ENCODE data around the gene LAPTM5.
"Not testable (repeated sequence)": the region's sequence is repeated elsewhere in the genome, so short reads cannot be mapped to it uniquely, and the experiment has no call there.

LAPTM5 gene

DNA sequence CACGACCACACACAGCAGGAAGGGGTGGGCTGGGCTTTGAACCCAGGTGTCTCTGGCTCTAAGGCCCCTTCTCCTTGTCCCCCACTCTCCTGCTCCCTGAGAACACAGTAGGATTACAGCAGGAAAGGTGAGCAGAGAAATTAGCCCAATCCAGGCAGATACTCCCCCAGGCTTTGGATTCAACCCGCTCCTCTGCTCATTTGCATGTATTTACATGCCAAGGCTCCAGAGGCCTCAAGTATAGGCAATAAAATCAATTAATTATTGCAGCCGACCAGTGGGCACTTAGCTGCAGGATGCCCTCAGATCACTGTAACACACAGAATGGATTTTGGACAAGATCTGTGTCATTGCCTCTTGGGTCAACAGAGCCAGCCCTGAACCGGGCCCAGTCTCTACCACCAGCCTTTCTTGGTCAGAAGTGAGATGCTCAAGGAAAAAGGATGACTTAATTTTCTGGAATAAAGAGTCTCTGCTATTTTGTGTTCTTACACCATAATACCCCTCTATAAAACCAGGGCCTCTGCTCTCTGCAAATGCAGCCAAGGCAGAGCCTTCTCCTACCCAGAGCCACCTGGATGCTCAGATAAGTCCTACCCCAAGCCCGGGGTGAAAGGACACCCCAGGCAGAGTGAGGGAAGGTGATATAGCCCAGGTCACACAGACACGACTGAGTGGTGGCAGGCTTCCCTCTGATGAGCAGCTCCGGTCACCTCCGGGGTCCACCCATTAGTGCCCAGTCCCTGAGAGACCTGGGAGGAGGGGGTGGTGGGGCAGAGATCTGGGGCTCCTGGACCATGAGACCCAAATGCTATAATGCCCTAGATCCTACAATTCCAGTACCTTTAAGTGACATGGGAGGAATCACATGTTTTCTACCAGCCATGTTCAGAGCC, 63.0 kb downstream of the LAPTM5 start:
- no peak for DNase-seq (ENCODE audit: low read depth, low spot score)

DNA sequence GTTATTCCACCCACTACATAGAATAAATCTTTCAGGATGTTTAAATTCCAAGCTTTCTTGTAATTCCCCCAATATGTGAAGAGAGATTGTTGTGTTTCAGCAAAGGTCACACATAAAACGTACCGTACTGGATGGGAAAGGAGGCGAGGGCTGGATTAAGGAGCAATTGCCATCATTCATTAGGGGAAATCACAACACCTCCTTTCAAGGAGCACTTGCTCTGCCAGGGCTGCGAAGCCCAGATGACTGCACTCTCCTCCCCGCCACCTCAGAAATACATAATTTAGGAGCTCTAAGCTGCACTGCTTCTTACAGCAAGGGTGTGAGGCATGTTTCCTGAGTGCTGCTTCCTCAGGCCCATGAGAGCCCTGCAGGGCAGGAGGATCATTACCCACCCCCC, 63.8 kb downstream of the LAPTM5 start:
- DNase-seq (ENCODE audit: low read depth, low spot score), result no peak

DNA sequence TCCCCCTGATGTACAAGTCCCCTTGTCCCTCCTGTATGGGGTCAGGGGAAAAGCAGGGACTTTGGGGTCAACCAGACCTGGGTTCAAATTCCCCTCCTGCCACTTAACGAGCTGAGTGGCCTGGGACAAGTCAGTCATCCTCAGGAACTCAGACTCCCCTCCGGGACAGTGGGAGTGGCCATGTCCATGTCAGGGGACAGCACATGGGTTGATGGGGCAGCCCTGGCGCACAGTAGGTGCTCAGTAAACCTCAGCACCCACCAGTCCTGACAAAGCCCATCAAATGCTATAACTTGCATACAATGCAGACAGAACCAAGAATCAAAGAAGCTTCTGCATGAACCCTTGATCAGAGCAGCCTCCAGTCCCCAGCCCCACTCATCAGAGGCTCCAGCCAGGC, 64.2 kb downstream of the LAPTM5 start:
- no peak for DNase-seq (ENCODE audit: low read depth, low spot score)

DNA sequence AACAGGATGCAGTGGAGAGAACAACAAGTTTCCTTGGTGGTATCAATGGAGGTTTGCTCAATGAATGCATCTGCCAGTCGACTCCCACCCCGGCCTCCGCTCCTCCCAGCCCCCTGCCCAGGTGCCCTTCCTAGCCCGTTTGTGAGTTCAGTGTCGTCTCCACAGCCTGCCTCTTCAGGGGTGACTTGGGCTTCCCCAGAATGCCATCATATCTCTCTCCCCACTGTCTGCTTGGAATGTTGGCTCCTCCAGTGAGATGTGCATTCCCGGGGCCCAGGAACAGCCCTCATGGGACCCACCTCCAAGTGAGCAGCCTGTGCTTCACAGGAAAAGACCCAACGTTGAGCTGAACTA, 64.6 kb downstream of the LAPTM5 start:
- DNase-seq (ENCODE audit: low read depth, low spot score), result no peak

DNA sequence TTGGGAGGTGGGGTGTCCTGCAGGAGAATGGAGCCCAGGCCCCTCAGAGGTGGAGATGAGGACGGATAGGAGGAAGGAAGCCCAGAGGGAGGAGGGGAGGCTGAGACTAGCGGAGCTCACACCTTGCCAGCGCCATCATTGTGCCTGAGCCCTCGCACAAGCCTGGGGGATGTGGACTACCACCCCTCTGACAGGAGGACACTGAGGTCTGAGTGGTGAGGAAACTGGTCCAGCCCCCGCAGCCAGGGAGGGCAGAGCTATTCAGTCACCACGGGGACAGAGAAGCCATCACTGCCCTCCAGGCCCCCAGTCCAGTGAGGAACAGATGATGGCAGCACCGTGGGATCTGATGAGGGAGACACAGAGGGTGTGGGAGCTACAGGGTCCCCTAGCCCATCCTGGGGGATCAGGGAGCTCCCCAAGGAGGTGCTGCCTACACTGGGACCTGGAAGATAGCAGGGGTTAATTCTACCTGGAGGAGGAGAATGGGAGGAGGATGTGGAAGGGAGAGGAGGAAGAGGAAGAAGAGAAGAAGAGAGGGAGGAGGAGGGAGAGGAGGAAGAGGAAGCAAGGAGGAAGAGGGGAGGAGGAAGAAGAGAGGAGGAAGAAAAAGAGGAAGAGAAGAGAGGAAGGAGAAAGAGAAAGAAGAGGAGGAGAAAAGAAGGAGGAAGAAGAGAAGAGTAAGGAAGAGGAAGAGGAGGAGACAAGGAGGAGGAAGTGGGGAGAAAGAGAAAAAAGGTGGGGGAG, 65.2 kb downstream of the LAPTM5 start:
- DNase-seq (ENCODE audit: low read depth, low spot score), result no peak

DNA sequence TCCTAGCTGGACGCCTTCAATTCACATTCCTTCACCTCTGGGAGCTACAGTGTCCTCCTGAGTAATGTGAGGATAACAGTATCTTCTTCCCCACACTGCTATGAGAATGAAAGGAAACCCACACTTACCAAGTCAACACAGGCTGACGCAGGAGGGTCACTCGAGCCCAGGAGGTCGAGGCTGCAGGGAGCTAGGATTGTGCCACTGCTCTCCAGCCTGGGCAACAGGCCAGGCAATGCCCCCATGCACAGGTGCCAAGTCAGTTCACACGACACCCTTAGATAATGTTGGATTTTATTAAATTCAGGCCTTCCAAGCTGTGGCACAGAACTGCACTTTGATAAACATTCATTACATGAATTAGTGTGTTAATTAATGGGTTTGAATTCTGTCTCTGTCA, 66.1 kb downstream of the LAPTM5 start:
- no peak for DNase-seq (ENCODE audit: low read depth, low spot score)

DNA sequence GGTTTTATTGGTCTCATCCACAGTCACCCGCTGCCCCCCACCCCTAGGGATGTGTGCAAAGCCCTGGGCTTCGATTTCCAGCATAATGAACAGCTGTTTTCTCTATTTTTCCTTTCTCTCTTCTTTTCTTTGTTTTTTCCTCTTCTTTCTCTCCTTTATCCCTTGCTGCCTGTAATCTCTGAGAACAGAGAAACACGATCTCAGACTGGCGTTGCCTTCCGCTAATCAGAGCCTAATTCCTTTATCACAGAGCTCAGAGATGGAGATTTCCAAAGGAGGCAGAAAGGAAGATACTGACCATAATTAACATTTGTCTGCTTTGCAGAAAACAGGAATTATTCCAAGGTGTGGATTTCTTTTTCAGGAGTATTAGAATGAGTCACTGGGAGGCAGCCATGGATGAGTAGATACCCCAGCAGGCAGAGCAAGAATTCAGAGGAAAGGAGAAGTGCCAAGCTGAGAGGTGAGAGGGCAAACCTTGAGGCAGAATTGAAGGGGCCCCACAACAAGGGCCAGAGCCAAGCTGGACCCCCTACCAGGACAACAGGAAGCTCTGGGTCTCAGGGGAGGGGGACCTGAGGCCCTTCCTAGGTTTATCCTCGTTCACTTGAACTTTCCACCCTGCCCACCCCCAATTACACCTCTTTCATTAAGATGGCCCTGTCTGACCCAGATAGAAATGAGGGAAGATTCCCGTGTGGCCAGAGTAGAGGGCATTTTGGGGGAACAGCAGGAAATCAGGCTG, 67.5 kb downstream of the LAPTM5 start:
- no peak for DNase-seq (ENCODE audit: low read depth, low spot score)

DNA sequence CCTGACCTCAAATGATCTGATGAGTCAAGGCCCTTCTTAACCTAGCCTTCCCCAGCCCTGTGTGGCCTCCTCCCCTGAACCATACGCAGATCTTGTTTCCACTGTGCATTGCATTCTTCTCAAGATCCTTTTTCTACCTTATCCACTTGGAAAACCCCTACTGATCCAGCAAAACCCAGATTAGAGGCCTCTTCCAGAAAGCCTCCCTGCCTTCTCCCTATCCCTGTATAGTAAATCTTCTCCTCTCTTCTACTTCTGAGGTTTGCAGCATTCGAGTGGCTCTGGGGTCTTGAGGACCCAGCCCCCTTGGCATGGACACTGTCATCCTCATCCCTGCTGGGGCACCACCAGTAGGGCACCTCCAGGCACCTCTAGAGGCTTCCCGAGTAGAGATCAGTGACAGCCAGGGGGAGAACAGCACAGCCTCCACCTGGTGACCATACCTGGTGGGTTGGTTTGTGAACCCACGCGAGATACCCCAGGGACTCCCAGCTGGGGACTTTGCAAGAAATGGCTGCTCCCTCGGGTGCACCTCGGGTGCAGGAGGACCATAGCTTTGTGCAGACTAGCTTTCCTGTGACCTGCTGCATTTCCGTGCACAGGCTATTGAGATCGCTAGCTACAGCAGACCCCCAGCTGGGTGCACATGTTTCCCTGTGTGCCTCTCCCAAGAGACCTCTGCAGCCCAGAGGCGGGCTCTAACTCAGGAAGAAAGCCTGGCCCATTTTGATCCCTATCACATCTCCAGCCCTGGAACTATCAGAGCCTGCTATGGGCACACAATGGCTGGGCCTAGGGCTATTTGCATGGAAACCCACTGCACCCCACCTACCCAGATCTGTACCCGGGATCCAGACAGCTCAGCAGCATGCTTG, 68.4 kb downstream of the LAPTM5 start:
- no peak for DNase-seq (ENCODE audit: low read depth, low spot score)

DNA sequence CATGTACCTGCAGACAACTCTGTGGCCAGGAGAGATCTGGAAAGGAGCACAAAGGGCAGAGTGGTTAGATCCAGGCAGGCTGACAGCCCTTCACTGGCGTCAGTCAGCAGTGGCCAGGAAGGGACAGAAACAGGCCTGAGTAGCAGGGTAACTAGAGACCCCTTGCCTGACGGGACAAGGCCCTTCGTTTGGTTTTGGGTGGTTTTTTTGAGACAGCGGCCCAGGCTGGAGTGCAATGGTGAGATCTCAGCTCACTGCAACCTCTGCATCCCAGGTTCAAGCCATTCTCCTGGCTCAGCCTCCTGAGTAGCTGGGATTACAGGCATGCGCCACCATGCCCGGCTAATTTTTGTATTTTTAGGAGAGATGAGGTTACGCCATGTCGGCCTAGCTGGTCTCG, 69.1 kb downstream of the LAPTM5 start:
- DNase-seq (ENCODE audit: low read depth, low spot score), result not testable (repeated sequence)

DNA sequence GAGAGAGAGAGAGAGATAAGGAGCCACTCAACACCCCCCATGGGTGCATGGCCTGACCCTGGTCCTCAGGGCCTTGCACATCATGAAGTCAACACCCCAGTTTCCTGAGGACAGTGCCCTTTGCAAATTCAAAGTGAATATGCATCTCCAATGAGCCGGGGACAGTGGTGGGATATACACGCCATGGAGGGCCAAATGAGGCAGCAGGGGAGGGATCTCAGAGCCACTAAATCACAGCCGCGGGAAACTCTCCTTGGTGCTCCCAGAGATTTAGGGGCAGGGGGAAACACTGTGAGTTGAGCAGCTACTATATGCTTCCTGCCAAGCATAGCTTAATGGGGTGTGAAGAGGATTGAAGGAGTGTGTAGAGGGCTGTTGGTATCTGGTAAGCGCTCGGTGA, 69.7 kb downstream of the LAPTM5 start:
- DNase-seq (ENCODE audit: low read depth, low spot score), result no peak

DNA sequence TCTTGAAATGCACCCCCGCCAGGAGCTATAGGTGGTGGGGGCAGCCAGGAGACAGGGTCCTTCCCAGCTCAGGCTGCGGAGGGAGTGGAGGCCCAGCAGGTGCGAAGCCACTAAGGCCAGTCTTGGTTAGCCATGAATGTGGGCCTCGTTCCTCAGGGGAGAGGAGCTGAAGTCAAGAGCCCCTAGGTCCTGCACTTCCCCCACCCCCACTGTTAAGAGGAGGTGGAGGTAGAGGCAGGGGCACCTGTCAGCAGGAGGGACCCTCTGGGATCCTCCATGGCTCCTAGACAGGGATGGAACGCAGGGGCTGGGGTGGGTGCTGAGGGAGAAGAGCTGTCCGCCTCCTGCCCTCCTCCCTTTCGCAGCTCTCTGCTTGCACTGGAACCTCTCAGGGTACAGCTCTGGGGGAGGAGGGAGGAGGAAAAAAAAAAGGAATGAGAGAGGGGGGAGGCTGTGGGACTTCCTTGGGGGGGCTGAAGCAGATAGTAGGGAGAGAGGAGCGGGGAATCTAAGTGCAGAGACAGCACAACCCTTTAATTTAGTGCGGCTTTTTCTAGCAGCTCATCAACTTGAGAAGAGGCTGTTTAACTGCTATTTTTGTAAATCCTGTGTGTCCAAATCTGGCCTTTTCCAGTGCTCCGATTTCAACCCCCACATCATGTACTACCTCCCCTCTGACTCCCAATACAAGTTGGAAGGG, 71.2 kb downstream of the LAPTM5 start:
- no peak for DNase-seq (ENCODE audit: low read depth, low spot score)

DNA sequence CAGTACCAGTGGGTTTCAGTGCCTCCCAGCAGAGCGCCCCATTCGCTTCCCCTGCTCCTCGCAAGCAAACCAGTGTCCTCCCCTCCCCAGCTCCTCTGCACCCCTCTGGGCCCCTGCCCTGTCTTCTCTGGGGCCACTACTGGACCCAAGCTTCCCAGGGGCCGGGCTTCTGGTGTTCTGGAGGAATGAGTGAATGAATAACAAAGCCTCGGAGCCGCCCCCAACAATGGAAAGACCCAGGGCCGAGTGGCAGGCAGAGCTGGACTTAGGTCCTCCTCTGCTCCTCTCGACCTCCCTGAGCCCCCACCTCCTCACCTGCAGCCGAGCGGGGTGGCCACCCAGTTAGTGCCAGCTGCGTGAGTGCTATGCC, 71.8 kb downstream of the LAPTM5 start:
- no peak for DNase-seq (ENCODE audit: low read depth, low spot score)

DNA sequence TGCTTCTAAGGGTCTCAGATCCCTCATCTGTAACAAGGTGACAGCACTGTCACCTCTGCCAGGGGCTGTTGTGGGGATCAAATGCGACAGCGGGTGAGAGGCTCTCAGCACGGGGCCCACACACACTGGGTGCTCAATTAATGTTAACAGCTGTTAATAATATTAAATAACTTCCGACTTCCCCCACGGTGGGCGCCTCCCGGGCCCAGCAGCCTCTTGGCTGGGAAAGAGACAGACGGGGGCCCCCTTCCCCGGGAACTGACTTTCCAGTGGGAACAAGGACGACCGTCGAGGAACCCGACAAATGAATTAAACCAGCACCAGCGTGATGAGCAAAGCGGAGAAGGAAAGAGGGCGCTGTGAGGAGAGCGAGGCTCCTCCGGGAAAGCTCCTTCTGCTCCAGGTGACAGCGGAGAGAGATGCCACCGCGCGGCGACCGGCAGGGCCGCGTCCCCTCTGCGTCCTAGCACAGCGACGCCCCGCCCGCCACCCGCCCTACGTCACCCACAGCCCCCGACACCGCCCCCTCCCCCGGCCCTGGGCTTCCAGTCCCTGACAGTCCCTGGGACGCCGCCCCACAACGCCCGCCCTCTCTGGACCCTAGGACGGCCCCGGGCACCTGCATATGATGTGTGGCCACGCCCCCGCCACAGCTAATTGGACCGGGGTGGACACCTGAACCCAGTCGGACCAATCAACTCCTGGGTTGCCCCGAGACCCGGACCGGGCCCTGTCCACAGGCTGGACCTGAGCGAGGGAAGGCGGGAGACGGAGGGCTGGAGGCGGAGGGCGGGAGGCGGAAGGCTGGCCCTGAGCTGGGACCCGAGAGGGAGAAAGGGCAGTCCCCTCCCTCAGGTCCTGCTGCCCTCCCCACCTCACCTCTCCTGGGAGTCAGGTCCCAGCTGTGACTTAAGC, 72.4 kb downstream of the LAPTM5 start:
- no peak for DNase-seq (ENCODE audit: low read depth, low spot score)

DNA sequence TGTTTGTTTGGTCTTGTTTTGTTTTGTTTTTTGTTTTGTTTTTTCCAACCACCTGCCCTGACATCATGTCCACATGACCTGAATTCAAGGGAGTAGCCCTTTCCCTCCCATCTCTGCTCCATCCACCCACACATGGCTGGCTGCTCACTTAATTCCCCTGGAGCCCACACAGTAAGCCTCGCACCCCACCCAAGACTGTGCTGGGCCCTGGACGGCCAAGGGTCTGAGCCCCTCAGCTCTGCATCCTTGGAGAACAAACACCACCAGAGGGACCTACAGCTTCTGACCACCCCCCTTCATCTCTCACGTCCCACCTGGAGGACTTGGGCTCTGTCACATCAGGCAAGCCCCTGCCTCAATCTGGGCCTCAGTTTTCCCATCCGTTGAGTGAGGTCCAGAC, 73.3 kb downstream of the LAPTM5 start:
- DNase-seq (ENCODE audit: low read depth, low spot score), result no peak

DNA sequence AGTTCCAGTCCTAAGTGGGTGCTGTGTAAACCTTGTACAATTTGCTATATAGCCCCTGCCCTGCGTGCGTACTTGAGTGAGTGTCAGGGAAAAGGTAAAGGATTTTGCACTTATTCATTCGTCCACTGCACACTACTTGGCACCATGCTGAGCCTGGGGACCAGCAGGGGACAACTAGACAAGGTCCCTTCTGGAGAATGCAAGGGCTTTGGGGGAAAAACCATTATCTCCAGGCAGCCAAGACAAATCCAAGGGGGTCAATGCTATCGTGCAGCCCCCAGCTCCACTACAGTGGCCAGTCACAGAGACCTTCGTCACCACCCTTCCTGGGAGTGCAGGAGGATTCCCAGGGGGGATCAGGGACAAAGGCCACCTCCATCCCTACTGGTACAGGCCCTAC, 73.9 kb downstream of the LAPTM5 start:
- DNase-seq (ENCODE audit: low read depth, low spot score), result no peak
